ENCODE data around the gene RERG.

RERG gene

DNA sequence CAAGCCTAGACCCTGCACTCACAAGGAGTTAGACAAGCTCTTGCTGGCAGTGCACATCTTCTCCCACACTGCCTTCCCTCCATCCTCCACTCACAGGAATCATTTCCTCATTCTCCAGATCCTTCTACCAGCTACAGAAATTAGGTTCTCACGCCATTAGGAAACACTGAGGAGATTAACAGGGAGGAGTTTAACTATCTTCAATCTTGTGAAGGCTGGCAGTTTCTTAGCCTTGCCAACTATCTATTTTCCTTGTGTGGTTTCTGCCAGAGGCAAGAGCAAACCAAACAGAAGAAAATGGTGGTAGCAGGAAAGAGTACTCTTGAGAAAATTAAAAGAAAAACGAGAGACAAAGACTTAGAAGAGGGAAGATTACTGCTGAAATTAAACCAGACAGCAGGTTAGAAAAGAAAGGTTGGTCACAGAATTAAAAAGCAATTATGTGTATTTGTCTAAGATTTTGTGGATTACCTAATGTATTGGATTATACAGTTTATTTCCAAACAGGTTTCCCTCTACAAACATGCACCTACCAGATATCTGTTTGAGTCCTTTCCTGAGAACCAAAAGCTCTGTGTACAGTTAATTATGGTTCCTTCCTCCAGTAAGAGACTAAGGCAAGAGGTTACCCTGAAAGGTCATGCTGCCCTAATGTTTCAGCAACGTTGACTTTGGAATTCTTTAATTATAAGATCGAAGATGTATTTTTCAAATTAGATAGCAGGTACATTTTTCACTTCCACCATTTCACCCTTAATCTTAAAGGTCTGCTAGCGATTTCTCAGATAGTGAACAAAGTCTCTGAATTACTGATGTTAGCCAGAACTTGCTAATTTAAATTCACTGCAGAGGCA lies 5.0 kb downstream of the RERG start:
- DNase-seq, result no peak

DNA sequence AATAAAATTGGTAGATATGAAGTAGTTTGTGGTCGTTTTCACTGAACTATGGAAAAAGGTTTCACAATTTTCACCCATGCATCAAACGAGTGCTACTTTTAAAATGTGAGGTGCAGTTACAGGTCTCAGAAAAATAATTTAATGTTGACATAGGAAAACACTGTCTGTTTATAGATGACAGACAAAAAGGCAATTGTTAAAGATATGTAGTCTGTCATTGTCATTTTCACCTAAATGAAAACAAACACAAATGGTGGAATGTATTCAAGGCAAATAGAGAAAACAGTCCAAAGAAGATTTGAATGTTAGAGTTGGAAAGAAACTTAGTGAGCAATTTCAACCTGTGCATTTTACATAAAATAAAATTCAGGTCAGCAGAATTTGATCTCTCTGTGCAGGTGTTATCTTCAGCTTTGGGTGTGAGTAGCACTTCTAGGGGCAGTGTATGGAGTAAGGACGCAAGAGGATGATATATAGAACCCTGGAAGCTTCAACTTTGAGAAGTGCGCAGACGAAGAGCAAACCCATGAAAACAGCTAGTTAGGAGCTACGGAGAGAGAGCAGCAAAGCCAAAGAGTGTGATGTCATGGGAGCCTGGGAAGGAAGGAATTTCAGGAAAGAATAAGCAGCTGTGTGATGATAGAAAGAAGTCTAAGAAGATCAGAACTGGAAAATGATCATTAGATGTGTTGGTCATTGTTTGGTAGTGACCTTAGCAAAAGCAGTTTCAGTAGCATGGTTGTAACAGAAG lies 6.2 kb downstream of the RERG start:
- DNase-seq, result no peak

GRCh38 chr12:15212930-15213329 lies 8.3 kb downstream of the RERG start:
- no peak for DNase-seq

DNA sequence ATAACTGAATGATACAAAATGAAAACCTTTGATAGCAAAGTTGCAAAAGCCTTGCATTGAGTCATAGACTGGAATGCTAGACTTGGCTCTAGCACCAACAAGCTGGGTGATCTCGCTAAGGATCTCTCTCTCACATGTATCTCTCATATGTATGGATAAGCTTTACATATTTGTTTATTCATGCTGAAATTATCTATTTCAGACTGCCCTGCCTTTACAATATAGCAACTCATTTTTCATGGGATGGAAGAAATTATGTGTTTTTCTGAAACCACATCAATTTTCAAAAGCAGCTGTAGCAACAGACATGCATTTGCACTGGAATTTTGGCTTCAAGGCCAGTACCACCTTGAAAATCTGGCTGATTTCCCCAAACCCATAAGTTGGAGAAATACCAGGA lies 11.4 kb downstream of the RERG start:
- no peak for DNase-seq

- no peak for DNase-seq
These were observed 12.2 kb downstream of the RERG start for GRCh38 chr12:15208871-15209656.

- no peak for DNase-seq
These were observed 13.1 kb downstream of the RERG start for GRCh38 chr12:15208140-15208539.

- DNase-seq, result no peak
These were observed 14.3 kb downstream of the RERG start for GRCh38 chr12:15206831-15207389.

GRCh38 chr12:15206338-15206737 lies 14.9 kb downstream of the RERG start:
- DNase-seq, result no peak

DNA sequence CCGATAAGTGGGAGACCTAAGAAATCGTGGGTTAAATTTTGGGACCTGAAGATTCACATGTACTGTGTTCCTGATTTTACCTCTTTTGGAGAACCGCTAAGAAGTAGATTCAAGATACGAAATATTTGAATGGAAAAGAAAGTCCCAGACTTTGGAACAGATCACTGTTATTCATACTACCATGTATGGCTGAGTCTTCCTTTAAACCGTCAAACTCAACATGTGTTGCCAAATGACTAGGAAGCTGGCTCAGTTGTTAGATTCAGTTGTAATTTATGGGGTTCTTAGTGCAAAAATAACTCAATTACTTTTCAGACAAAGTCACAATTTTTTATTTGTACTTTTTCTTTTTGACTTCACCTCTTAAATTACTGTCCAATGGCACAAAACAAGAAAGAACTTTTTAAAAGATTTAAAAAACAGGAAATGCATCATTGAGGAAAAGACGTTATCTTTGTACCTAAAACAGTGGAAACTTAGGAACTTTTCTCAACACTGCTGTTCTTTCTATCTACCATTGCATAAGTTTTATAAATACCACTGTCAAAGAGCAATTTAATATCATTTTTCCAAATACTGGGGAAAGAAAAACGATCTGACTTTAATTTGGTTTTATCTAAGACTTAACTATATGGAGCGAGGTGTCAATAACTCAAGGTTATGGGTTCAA lies 15.7 kb downstream of the RERG start:
- DNase-seq, result no peak

DNA sequence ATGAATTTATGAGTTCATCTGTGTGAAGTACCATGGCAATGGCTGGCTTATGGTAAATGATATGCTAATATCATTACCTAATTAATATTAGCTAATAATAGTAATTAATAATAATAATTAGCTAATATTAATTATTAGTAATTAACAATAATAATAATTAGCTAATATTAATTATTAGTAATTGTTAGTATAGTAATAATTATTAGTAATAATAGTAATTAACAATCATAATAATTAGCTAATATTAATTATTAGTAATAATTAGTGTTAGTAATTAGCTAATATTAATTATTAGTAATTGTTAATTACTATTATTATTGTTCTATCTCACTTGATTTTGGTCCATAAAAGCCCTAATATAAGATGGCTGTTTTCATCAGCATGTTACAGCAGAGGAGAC lies 19.8 kb downstream of the RERG start:
- no peak for DNase-seq

GRCh38 chr12:15201056-15201455 lies 20.2 kb downstream of the RERG start:
- no peak for DNase-seq

- DNase-seq, result no peak
These were observed 20.6 kb downstream of the RERG start for GRCh38 chr12:15200641-15201040.

GRCh38 chr12:15199930-15200329 lies 21.3 kb downstream of the RERG start:
- DNase-seq, result no peak

DNA sequence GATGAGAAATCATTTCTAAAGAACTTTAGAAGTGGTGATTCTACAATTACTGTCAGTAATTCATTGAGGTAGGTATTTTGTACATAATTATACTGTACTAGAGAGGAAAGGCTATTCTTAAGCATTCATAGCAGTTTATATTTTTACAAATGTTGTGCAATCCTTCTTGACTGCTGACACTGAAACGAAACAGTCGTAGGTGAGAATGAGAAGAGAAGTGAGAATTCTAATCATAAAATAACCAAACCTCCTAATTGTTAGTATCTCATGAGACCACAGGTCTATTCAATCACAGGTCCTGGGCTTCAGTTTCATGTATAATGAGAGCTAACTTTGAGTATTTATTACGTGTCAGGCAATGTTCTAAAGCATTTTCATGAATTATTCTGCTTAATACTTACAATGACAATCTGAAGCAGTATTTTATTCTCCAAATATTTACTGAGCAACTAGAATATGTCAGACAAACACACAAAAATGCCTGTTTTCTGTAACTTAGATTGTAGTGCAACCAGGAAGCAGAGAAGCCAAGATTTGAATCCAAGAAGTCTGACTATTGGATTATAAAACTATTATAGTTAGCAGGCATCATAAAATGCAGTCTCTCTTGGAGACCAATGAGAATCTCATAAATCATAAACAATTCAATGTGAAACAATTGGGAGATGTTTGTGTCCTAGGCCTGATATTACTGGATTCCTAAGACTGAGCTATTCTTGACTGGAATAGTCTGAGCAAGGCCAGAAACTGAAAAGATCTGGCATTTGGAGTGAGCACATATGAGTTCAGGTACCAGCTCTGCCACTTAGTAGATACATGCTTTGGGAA lies 24.3 kb downstream of the RERG start:
- DNase-seq, result no peak

DNA sequence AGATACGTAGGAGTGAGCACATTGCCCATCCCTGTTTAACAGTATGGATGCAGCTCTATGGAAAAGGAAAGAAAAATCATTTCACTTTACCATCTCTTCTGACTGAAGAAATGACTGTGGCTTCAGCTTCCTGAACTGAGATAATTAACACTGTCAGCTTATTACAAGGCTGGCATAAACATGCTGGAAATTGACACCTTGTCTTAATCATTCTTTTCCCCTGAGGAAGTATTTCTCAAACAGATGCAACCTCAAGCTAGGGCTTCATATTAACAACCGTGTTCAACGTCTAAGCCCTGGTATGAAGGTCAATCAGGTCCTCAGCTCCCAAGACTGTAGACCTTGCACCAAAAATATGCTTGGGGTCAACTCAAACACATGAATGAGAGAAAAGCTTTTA lies 25.0 kb downstream of the RERG start:
- no peak for DNase-seq

- no peak for DNase-seq
These were observed 26.5 kb downstream of the RERG start for GRCh38 chr12:15194456-15195368.

DNA sequence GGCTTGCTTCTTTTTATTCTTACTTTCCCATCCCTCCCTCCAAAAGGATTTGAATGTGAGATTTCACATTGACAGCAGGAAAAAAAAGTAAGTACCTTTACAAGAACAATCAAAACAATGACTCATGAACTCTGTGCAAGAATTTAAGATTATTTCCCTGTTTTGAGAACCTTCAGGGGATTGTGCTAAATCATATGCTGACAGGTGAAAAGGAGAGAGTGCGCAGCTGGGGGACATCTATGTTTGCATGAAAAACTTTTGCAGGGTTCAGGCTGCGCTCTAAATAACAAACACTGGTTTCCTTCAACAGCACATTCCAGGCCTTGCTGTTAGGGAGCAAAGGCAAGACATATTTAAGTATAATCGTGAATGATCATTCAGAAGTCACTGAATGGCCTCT lies 27.3 kb downstream of the RERG start:
- DNase-seq, result no peak

DNA sequence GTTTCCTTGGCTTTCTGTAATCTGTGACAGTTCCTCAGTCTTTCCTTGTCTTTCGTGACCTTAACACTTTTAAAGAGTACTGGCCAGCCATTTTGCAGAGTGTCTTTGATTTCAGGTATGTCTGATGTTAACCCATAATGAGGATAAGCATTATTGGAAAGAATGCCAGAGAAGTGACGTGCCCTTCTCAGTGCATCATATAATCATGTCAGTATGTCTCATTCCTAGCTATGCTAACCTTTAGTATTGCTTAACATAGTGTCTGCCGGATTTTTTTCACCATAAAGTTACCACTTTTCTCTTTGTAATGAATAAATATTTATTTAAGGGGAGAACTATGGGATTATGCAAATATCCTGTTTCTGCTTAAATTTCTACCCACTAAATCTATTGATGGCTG lies 28.5 kb downstream of the RERG start:
- DNase-seq, result no peak

GRCh38 chr12:15188127-15188526 lies 33.1 kb downstream of the RERG start:
- no peak for DNase-seq

DNA sequence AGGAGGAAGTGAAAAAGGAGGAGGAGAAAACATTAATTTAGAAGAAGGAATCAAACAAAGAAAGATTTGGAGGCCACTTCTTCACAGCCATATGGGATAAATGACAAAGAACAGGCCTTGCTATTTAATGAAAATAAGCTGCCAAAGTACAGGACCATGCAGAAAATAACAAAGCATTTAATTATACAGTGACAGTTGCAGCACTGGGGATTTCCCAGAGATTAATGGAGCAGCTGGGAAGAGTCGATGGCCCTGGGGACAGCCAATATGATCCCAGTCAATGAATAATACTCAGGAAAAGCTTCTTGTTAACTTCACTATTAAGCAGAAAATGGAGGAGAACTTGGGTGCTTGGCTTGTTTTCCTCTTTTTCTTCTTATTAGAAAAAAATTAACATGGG lies 34.6 kb downstream of the RERG start:
- no peak for DNase-seq

GRCh38 chr12:15184484-15184883 lies 36.7 kb downstream of the RERG start:
- no peak for DNase-seq
